WTC11 (cell line): ENCODE results near the gene TSPAN18.

ENCODE experiments used
- ATF1 ChIP-seq: sonication (generic); formaldehyde crosslinking; IDR thresholded peaks from 2 replicates; pipeline ENCODE4 v1.8.1; 2023; ENCODE audit warnings: mild to moderate bottlenecking, moderate library complexity, missing genetic modification reagents
- HMGXB4 ChIP-seq: sonication (generic); formaldehyde crosslinking; IDR thresholded peaks from 2 replicates; pipeline ENCODE4 v1.8.1; 2023; ENCODE audit warnings: mild to moderate bottlenecking, moderate library complexity, missing genetic modification reagents
- SP1 ChIP-seq: sonication (generic); formaldehyde crosslinking; conservative IDR thresholded peaks from 2 replicates; pipeline ENCODE4 v1.8.1; 2022; ENCODE audit warnings: missing genetic modification reagents
- ZNF263 ChIP-seq: sonication (generic); formaldehyde crosslinking; IDR thresholded peaks from 2 replicates; pipeline ENCODE4 v1.8.1; 2022; ENCODE audit warnings: low read depth, mild to moderate bottlenecking, moderate library complexity, missing genetic modification reagents
- ZNF317 ChIP-seq: sonication (generic); formaldehyde crosslinking; IDR thresholded peaks from 2 replicates; pipeline ENCODE4 v1.8.1; 2023; ENCODE audit warnings: low read depth, mild to moderate bottlenecking, moderate library complexity, missing genetic modification reagents, borderline replicate concordance
- ZNF512 ChIP-seq: sonication (generic); formaldehyde crosslinking; IDR thresholded peaks from 2 replicates; pipeline ENCODE4 v1.8.1; 2022; ENCODE audit warnings: missing genetic modification reagents, borderline replicate concordance
- TF ChIP-seq, protein P1 (sequence below): fragments of 250-450 bp; sonication (Bioruptor Pico); IDR thresholded peaks from 2 replicates; pipeline ENCODE4 v1.9.0; 2021; ENCODE audit warnings: mild to moderate bottlenecking, borderline replicate concordance
- TF ChIP-seq, protein P2 (sequence below): fragments of 200-600 bp; IDR thresholded peaks from 2 replicates; pipeline ENCODE4 v1.8.0; 2022; ENCODE audit warnings: antibody characterized with exemption

GRCh38 chr11:44709281-44709562, 17.5 kb upstream of the TSPAN18 start:
- TF ChIP-seq ZNF317 (no peak), SP1 (CRISPR knock-in tag) (no peak), HMGXB4 (no peak), ZNF512 (CRISPR knock-in tag) (no peak), ZNF263 (CRISPR knock-in tag) (no peak), ATF1 (CRISPR knock-in tag) (no peak)
- TF ChIP-seq, protein P1, sequence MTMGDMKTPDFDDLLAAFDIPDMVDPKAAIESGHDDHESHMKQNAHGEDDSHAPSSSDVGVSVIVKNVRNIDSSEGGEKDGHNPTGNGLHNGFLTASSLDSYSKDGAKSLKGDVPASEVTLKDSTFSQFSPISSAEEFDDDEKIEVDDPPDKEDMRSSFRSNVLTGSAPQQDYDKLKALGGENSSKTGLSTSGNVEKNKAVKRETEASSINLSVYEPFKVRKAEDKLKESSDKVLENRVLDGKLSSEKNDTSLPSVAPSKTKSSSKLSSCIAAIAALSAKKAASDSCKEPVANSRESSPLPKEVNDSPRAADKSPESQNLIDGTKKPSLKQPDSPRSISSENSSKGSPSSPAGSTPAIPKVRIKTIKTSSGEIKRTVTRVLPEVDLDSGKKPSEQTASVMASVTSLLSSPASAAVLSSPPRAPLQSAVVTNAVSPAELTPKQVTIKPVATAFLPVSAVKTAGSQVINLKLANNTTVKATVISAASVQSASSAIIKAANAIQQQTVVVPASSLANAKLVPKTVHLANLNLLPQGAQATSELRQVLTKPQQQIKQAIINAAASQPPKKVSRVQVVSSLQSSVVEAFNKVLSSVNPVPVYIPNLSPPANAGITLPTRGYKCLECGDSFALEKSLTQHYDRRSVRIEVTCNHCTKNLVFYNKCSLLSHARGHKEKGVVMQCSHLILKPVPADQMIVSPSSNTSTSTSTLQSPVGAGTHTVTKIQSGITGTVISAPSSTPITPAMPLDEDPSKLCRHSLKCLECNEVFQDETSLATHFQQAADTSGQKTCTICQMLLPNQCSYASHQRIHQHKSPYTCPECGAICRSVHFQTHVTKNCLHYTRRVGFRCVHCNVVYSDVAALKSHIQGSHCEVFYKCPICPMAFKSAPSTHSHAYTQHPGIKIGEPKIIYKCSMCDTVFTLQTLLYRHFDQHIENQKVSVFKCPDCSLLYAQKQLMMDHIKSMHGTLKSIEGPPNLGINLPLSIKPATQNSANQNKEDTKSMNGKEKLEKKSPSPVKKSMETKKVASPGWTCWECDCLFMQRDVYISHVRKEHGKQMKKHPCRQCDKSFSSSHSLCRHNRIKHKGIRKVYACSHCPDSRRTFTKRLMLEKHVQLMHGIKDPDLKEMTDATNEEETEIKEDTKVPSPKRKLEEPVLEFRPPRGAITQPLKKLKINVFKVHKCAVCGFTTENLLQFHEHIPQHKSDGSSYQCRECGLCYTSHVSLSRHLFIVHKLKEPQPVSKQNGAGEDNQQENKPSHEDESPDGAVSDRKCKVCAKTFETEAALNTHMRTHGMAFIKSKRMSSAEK (CRISPR knock-in tag) = no peak
- TF ChIP-seq, protein P2, sequence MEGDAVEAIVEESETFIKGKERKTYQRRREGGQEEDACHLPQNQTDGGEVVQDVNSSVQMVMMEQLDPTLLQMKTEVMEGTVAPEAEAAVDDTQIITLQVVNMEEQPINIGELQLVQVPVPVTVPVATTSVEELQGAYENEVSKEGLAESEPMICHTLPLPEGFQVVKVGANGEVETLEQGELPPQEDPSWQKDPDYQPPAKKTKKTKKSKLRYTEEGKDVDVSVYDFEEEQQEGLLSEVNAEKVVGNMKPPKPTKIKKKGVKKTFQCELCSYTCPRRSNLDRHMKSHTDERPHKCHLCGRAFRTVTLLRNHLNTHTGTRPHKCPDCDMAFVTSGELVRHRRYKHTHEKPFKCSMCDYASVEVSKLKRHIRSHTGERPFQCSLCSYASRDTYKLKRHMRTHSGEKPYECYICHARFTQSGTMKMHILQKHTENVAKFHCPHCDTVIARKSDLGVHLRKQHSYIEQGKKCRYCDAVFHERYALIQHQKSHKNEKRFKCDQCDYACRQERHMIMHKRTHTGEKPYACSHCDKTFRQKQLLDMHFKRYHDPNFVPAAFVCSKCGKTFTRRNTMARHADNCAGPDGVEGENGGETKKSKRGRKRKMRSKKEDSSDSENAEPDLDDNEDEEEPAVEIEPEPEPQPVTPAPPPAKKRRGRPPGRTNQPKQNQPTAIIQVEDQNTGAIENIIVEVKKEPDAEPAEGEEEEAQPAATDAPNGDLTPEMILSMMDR = no peak
